Esophagus mucosa (tissue), 1 donor: ENCODE measurements around the gene CHPF2. TPM values are rescaled to one million over a fixed set of nuclear protein-coding genes. Genes with fewer than 3 reads are reported as not detected.

ENCODE experiments used
- ATAC-seq: fragments of 200-7000 bp; cut with Tn5 transposase; one replicate; pipeline ENCODE4 v1.9.1; 2020
- total RNA-seq: library from RNA; stranded (reverse); gene quantifications from one replicate; pipeline ENCODE4 v1.2.4, GENCODE V29; 2023
- donor health status: DM: yes; HTN: yes; CAD: no.

Gene CHPF2
- total RNA-seq, 1 donor from 2014 or later = 10.9 TPM

- ATAC-seq = no peak
Observed at GRCh38 chr7:151246851-151247580, 14.7 kb downstream of the CHPF2 start.

- ATAC-seq = no peak
Observed at GRCh38 chr7:151247611-151248345, 15.5 kb downstream of the CHPF2 start.

- no peak for ATAC-seq
Observed at GRCh38 chr7:151248346-151249033, 16.2 kb downstream of the CHPF2 start, which contains the start of gene SMARCD3. TSS of gene SMARCD3 (minus strand) at chr7:151248694. CDS start at chr7:151248562, 132 bp downstream.

- peak; percentile 57 for ATAC-seq
Observed at GRCh38 chr7:151249034-151249731, 16.9 kb downstream of the CHPF2 start.

- ATAC-seq = peak; percentile 20
Observed at GRCh38 chr7:151249732-151250072, 17.4 kb downstream of the CHPF2 start.

GRCh38 chr7:151250181-151251132 is 18.2 kb downstream of the CHPF2 start:
- ATAC-seq = no peak

GRCh38 chr7:151251328-151251688 is 19.0 kb downstream of the CHPF2 start:
- ATAC-seq = no peak

GRCh38 chr7:151251689-151252560 is 19.6 kb downstream of the CHPF2 start:
- ATAC-seq = no peak

GRCh38 chr7:151252561-151252835 is 20.2 kb downstream of the CHPF2 start:
- no peak for ATAC-seq

GRCh38 chr7:151252961-151253711 is 20.9 kb downstream of the CHPF2 start:
- peak; percentile 5 for ATAC-seq

GRCh38 chr7:151254316-151254715 is 22.0 kb downstream of the CHPF2 start:
- ATAC-seq = no peak

GRCh38 chr7:151254851-151255250 is 22.6 kb downstream of the CHPF2 start:
- ATAC-seq = no peak

- ATAC-seq = no peak
Observed at GRCh38 chr7:151255390-151255789, 23.1 kb downstream of the CHPF2 start.

GRCh38 chr7:151256410-151257045 is 24.2 kb downstream of the CHPF2 start:
- ATAC-seq = no peak

GRCh38 chr7:151257990-151258389 is 25.7 kb downstream of the CHPF2 start:
- ATAC-seq = no peak

- ATAC-seq = no peak
Observed at GRCh38 chr7:151260471-151260870, 28.2 kb downstream of the CHPF2 start.

- no peak for ATAC-seq
Observed at GRCh38 chr7:151260883-151261282, 28.6 kb downstream of the CHPF2 start.

- no peak for ATAC-seq
Observed at GRCh38 chr7:151261529-151261928, 29.2 kb downstream of the CHPF2 start.

- no peak for ATAC-seq
Observed at GRCh38 chr7:151264615-151265014, 32.3 kb downstream of the CHPF2 start.
